Measurements from ENCODE around the gene ITPK1.

GRCh38 chr14:93035917-93036651 lies 79.6 kb downstream of the ITPK1 start:
- no peak for TF ChIP-seq SPI1 (IDR thresholded peaks at IDR 0.05; ENCODE audit: low read depth, low read length)
- TF ChIP-seq POLR2A (IDR thresholded peaks at IDR 0.05; ENCODE audit: low read depth, low read length): no peak
- no peak for TF ChIP-seq TAF1 (IDR thresholded peaks at IDR 0.05; ENCODE audit: low read depth, low read length)
